Measurements from ENCODE around the gene CEACAM21. TPM values are rescaled to one million over a fixed set of nuclear protein-coding genes. Genes with fewer than 3 reads are reported as not detected.
"Not testable (repeated sequence)": the region's sequence is repeated elsewhere in the genome, so short reads cannot be mapped to it uniquely, and the experiment has no call there.

The CEACAM21 gene
- total RNA-seq, 4 donors from 2014 or later, result 0.37 to 3.5 (median 1.4) TPM

DNA sequence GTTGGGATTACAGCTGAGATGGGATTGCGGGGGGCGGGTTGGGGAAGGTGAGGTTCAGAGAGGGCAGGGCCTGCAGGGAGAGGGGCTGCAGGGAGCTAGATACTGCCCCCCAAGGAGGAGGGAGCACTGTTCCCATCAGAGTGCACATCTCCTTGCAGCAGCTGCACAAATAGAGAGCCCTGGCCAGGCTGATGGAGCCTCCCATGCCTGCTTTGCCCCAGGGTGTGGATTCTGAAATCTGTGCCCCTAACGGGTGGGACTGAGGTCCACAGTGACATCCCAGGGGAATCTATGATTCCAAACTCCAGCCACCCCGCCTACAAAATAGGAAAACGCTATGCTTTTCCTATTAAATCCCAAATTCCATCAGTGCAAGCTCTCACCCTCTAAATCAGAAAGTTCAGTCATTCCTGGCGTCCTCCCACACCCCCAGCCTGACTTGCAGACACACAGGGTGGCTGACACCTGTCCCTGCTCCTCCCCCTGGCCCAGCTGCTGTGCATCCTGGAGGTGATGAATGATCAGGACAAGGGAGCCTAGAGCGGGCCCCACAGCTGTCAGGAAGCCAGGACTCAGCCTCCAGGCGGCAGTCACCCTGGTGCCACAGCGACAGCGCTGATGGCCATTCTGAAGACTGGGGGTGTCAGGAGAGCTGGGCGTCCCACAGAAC is 6.3 kb upstream of the CEACAM21 start:
- no peak for ATAC-seq (ENCODE audit: low FRiP score)
- TF ChIP-seq, protein P1, sequence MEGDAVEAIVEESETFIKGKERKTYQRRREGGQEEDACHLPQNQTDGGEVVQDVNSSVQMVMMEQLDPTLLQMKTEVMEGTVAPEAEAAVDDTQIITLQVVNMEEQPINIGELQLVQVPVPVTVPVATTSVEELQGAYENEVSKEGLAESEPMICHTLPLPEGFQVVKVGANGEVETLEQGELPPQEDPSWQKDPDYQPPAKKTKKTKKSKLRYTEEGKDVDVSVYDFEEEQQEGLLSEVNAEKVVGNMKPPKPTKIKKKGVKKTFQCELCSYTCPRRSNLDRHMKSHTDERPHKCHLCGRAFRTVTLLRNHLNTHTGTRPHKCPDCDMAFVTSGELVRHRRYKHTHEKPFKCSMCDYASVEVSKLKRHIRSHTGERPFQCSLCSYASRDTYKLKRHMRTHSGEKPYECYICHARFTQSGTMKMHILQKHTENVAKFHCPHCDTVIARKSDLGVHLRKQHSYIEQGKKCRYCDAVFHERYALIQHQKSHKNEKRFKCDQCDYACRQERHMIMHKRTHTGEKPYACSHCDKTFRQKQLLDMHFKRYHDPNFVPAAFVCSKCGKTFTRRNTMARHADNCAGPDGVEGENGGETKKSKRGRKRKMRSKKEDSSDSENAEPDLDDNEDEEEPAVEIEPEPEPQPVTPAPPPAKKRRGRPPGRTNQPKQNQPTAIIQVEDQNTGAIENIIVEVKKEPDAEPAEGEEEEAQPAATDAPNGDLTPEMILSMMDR (IDR thresholded peaks at IDR 0.05), result no peak
- DNase-seq (ENCODE audit: low spot score), result no peak

DNA sequence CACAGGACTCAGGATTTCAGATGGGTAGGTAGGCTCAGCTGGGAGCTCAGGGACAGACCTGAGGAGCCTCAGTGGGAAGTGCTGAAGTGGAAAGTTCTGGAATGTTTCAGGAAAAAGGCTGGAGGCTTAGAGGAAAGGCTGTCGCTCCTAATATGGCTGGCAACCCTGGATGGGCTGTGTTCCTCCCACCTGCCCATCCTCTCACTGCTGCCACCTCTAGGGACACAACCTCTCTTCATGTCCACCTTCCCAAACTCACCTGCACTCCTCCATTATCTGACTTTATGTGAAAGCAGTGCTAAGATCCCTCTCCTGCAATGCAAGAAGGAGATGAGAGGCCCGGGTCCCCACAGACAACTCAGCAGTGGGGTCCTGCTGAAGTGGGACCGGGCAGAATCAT is 5.8 kb upstream of the CEACAM21 start:
- DNase-seq (ENCODE audit: low spot score), result no peak
- no peak for ATAC-seq (ENCODE audit: low FRiP score)
- TF ChIP-seq, protein P1 (IDR thresholded peaks at IDR 0.05), result no peak

DNA sequence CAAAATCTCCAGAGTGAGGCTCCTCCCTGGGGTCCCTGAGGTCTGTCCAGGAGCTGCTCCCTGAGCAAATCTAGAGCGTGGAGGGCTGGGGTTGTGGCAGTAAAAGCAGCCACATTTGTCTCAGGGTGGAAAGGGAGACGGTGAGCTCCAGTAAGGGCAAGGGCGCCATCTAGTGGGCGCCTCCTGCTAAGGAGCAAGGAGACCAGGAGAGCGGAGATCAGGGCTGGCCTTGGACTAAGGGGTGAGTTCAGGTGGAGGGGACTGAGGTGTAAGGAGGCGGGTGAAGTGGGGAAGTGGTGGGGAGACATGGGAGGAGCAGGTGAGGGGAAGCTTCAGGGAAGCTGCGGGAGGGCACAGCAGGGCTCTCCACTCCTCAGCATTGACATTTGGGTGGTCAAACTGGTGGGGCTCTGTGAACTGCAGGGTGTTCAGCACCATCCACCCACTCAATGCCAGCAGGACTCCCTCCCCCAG is 5.3 kb upstream of the CEACAM21 start:
- ATAC-seq (ENCODE audit: low FRiP score) (peak; percentile 64), DNase-seq (ENCODE audit: low spot score) (peak; percentile 85)
- TF ChIP-seq, protein P1 (IDR thresholded peaks at IDR 0.05), result no peak

DNA sequence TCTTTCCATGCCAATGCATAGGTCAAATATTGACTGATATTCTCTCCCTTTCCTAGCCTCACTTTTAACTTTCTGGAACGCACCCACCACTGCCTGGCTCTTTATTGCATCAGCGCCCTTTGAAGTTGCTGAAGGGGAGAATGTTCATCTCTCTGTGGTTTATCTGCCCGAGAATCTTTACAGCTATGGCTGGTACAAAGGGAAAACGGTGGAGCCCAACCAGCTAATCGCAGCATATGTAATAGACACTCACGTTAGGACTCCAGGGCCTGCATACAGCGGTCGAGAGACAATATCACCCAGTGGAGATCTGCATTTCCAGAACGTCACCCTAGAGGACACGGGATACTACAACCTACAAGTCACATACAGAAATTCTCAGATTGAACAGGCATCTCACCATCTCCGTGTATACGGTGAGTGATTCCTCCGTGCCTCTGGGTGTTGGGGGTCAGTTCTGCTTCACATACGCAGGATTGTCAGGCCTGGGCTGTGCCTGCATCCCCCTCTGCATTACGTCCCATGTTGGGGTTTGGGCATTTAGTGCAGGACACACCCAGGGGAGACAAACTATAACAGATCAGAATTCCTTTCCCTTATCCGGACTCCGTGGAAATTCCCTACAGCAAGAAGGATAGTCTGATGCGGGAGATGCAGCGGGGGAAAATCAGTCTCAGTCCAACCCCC is 1.3 kb downstream of the CEACAM21 start:
- DNase-seq (ENCODE audit: low spot score) (no peak), ATAC-seq (ENCODE audit: low FRiP score) (no peak)
- TF ChIP-seq, protein P1 (IDR thresholded peaks at IDR 0.05), result no peak

DNA sequence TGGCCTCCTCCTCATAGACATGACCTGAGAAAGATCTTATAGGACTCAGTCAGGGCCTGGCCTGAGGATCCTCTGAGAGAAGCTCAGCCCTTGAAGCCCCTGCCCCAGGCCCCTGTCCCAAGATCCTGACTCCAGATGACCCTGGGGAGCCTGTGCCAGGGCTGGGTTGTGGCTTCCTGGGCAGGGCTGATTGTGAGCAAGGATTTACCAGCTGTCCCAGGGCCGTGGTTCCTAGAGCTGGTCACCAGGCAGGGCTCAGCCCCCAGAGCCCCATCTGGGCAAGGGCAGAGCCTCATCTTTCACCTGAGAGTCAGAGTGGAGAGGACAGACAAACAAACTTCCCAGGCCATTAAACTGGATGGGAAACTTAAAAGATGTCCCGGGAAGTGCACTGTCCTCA is 1.9 kb downstream of the CEACAM21 start:
- TF ChIP-seq, protein P1 (IDR thresholded peaks at IDR 0.05), result no peak
- DNase-seq (ENCODE audit: low spot score), result no peak
- ATAC-seq (ENCODE audit: low FRiP score), result no peak

DNA sequence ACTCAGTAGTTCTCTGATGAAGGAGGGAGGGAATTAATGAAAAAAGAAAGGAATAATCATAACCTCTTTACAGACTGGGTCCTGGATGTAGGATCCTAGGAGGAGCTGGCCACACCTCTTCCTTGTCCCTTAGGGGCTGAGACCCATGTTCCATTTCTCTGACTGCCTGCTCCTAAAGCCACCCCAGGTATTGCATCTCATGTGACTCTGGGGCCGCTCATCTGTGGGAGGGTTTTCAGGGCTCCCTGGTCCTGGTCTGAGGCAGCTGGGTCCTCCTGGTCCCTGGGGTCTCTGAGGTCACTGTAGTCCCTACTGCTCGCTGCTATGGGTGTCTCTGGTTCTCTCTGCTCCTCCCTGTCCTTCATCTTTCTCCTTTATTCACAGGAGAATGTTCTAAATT is 2.9 kb downstream of the CEACAM21 start:
- DNase-seq (ENCODE audit: low spot score) (no peak), ATAC-seq (ENCODE audit: low FRiP score) (no peak)
- TF ChIP-seq, protein P1 (IDR thresholded peaks at IDR 0.05), result no peak

DNA sequence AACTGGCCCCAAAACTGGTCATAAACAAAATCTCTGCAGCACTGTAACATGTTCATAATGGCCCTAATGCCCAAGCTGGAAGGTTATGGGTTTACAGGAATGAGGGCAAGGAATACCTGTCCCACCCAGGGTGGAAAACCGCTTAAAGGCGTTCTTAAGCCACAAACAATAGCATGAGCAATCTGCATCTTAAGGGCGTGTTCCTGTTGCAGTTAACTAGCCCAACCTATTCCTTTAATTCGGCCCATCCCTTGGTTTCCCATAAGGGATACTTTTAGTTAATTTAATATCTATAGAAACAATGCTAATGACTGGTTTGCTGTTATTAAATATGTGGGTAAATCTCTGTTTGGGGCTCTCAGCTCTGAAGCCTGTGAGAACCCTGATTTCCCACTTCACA is 5.1 kb downstream of the CEACAM21 start:
- DNase-seq (ENCODE audit: low spot score), result not testable (repeated sequence)

DNA sequence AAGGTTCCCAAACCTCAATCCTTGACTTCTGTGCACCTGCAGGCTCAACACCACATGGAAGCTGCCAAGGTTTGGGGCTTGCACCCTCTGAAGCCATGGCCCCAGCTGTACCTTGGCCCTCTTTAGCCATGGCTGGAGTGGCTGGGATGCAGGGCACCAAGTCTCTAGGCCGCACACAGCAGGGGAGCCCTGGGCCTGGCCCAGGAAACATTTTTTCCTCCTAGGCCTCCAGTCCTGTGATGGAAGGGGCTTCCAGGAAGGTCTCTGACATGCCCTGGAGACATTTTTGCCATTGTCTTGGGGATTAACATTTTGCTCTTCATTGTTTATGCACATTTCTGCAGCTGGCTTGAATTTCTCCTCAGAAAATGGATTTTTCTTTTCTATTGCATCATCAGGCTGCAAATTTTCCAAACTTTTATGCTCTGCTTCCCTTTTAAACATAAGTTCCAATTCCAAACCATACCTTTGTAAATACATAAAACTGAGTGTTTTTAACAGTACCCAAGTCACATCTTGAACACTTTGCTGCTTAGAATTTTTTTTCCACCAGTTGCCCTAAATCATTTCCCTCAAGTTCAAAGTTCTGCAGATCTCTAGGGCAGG is 6.7 kb downstream of the CEACAM21 start:
- DNase-seq (ENCODE audit: low spot score); ATAC-seq (ENCODE audit: low FRiP score): not testable (repeated sequence)

More for the DNA sequence above, 5.1 kb downstream of the CEACAM21 start:
- ATAC-seq (ENCODE audit: low FRiP score), result not testable (repeated sequence)
